HepG2 (cell line): ENCODE data around the gene GCM1. TPM values are rescaled to one million over a fixed set of nuclear protein-coding genes. Genes with fewer than 3 reads are reported as not detected.

Source experiments
- AGO2 ChIP-seq: fragments of 200-400 bp; formaldehyde crosslinking; optimal IDR thresholded peaks from 2 replicates; pipeline ENCODE3; 2017; ENCODE audit warnings: mild to moderate bottlenecking, low read depth, low read length, moderate library complexity
- CREM ChIP-seq, 2 experiments: sonication (generic) in 1 of 2; formaldehyde crosslinking in 1 of 2; IDR thresholded peaks; 2 replicates each; pipeline versions ENCODE4 v1.4.0 to v1.6.1; 2016 to 2020; ENCODE audit warnings: antibody characterized with exemption in 1 of 2, mild to moderate bottlenecking in 1 of 2, missing genetic modification reagents in 1 of 2
- ERF ChIP-seq: IDR thresholded peaks from 2 replicates; pipeline ENCODE4 v1.6.1; 2018; ENCODE audit warnings: missing biosample characterization, missing genetic modification reagents
- GATA4 ChIP-seq: sonication (generic); IDR thresholded peaks from 2 replicates; pipeline ENCODE4 v1.6.1; 2016; ENCODE audit warnings: antibody characterized with exemption, low read depth, borderline replicate concordance
- HOXD1 ChIP-seq: sonication (generic); formaldehyde crosslinking; IDR thresholded peaks from 2 replicates; pipeline ENCODE4 v1.5.0; 2020; ENCODE audit warnings: missing genetic modification reagents
- KDM6A ChIP-seq: IDR thresholded peaks from 2 replicates; pipeline ENCODE4 v1.6.1; 2016; ENCODE audit warnings: low read depth
- MTF2 ChIP-seq: sonication (generic); formaldehyde crosslinking; IDR thresholded peaks from 2 replicates; pipeline ENCODE4 v1.5.0; 2020; ENCODE audit warnings: missing genetic modification reagents, borderline replicate concordance
- PAF1 ChIP-seq: IDR thresholded peaks from 2 replicates; pipeline ENCODE4 v1.6.1; 2016; ENCODE audit warnings: missing genetic modification reagents, missing compliant biosample characterization
- POLR2A ChIP-seq, 2 experiments: IDR thresholded peaks; 2 replicates each; pipeline ENCODE4 v1.6.1; 2011; ENCODE audit warnings: low read depth in 2 of 2, low read length in 2 of 2, mild to moderate bottlenecking in 1 of 2, moderate library complexity in 1 of 2; ENCODE audit not compliant: insufficient read depth in 1 of 2
- PRMT3 ChIP-seq: sonication (generic); formaldehyde crosslinking; IDR thresholded peaks from 2 replicates; pipeline ENCODE4 v1.8.1; 2022; ENCODE audit warnings: low read depth, mild to moderate bottlenecking, moderate library complexity, missing genetic modification reagents, borderline replicate concordance
- RFX1 ChIP-seq: fragments of 450-650 bp; IDR thresholded peaks from 2 replicates; pipeline ENCODE4 v1.6.1; 2017
- SIX4 ChIP-seq: sonication (generic); formaldehyde crosslinking; IDR thresholded peaks from 2 replicates; pipeline ENCODE4 v1.4.0; 2020; ENCODE audit warnings: missing genetic modification reagents
- STAG1 ChIP-seq: sonication (generic); formaldehyde crosslinking; IDR thresholded peaks from 2 replicates; pipeline ENCODE4 v1.4.0; 2020; ENCODE audit warnings: missing genetic modification reagents
- ZNF234 ChIP-seq: sonication (generic); formaldehyde crosslinking; conservative IDR thresholded peaks from 2 replicates; pipeline ENCODE4 v1.5.1; 2020; ENCODE audit warnings: mild to moderate bottlenecking, missing genetic modification reagents
- ZNF251 ChIP-seq: sonication (generic); formaldehyde crosslinking; IDR thresholded peaks from 2 replicates; pipeline ENCODE4 v1.9.0; 2021; ENCODE audit warnings: mild to moderate bottlenecking, missing genetic modification reagents
- ZNF792 ChIP-seq: IDR thresholded peaks from 2 replicates; pipeline ENCODE4 v1.6.1; 2016
- polyA plus RNA-seq, 8 experiments: library from polyadenylated mRNA; depleted of rRNA in 3 of 8; stranded (reverse) in 7 of 8; unstranded in 1 of 8; fragments of >200 nt; fragmentation: Illumina TruSeq in 4 of 8; extraction: Trizol in 4 of 8; gene quantifications; 2 replicates each; pipeline versions ENCODE4 v1.2.1 to v1.2.3, GENCODE V29; 2011 to 2016; ENCODE audit warnings: low read depth in 4 of 8, missing spikeins in 1 of 8, mixed read lengths in 1 of 8; ENCODE audit not compliant: insufficient read depth in 1 of 8
- total RNA-seq, 5 experiments: library from RNA; depleted of rRNA; stranded (reverse); fragments of >200 nt; fragmentation: Illumina TruSeq; extraction: Trizol; gene quantifications; 2 replicates each; pipeline ENCODE4 v1.2.3, GENCODE V29; 2016; ENCODE audit warnings: low read depth in 1 of 5
- TF ChIP-seq, protein P1 (sequence below): sonication (generic); formaldehyde crosslinking; conservative IDR thresholded peaks from 2 replicates; pipeline ENCODE4 v1.4.0; 2020; ENCODE audit warnings: missing genetic modification reagents
- TF ChIP-seq, protein P2 (sequence below): sonication (generic); formaldehyde crosslinking; IDR thresholded peaks from 2 replicates; pipeline ENCODE4 v1.5.0; 2020; ENCODE audit warnings: missing genetic modification reagents
- TF ChIP-seq, protein P3 (sequence below), 2 experiments: sonication (generic) in 1 of 2; formaldehyde crosslinking in 1 of 2; IDR thresholded peaks; 2 replicates each; pipeline versions ENCODE4 v1.6.1 to v1.9.0; 2014 to 2022; ENCODE audit warnings: antibody characterized with exemption in 1 of 2, borderline replicate concordance in 1 of 2, inconsistent platforms in 1 of 2, low read depth in 1 of 2, missing genetic modification reagents in 1 of 2
- TF ChIP-seq, protein P4 (sequence below): sonication (generic); formaldehyde crosslinking; IDR thresholded peaks from 2 replicates; pipeline ENCODE4 v1.4.0; 2020; ENCODE audit warnings: missing genetic modification reagents, borderline replicate concordance

Gene GCM1
- total and polyA plus RNA-seq, 2 of the 13 experiments (the other 11 are each of a cell fraction or from before 2014, with no cell fraction given), result 0.04 to 0.13 TPM

DNA sequence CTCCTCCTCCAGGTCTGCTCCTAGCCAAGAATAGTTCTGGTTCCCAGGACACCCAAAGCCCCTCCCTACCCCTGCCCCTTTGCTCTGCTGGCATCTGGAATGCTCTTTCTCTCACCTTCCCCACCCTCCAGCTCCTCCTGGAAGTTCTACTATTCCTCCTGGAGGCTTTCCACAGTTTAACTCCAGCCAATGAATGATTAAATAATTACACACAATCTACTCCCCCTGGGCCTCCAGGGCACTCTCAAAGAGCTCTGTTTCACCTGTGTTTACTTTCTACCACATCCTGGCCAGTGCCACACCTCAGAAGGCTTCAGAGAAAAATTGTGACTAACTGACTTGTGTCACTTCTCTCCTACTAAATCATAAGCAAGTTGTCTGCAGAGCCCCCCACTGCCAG is 36.2 kb downstream of the GCM1 start (continued):
- TF ChIP-seq ZNF251 (no peak), CREM (IDR thresholded peaks at IDR 0.05) (peak; percentile 43; the same call in 1 of the 2 replicates), CREM (CRISPR knock-in tag; IDR thresholded peaks at IDR 0.05) (no peak), AGO2 (no peak), POLR2A (IDR thresholded peaks at IDR 0.05; ENCODE audit: insufficient read depth in 1 of 2, low read depth in 2 of 2, low read length in 2 of 2) (no peak), ZNF792 (CRISPR knock-in tag) (0 out of 2 replicates have a peak, but pooled peaks have one; percentile 41), GATA4 (peak; percentile 27; the same call in 1 of the 2 replicates), MTF2 (no peak), ERF (CRISPR knock-in tag) (0 out of 2 replicates have a peak, but pooled peaks have one; percentile 17), ZNF234 (CRISPR knock-in tag) (no peak), PRMT3 (CRISPR knock-in tag) (no peak), STAG1 (CRISPR knock-in tag) (no peak), PAF1 (CRISPR knock-in tag) (no peak), RFX1 (no peak), KDM6A (0 out of 2 replicates have a peak, but pooled peaks have one; percentile 36), SIX4 (CRISPR knock-in tag) (0 out of 2 replicates have a peak, but pooled peaks have one; percentile 33), HOXD1 (CRISPR knock-in tag) (no peak)
- TF ChIP-seq, protein P1, sequence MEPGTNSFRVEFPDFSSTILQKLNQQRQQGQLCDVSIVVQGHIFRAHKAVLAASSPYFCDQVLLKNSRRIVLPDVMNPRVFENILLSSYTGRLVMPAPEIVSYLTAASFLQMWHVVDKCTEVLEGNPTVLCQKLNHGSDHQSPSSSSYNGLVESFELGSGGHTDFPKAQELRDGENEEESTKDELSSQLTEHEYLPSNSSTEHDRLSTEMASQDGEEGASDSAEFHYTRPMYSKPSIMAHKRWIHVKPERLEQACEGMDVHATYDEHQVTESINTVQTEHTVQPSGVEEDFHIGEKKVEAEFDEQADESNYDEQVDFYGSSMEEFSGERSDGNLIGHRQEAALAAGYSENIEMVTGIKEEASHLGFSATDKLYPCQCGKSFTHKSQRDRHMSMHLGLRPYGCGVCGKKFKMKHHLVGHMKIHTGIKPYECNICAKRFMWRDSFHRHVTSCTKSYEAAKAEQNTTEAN (CRISPR knock-in tag), result peak; percentile 77; the same call in 1 of the 2 replicates
- TF ChIP-seq, protein P2, sequence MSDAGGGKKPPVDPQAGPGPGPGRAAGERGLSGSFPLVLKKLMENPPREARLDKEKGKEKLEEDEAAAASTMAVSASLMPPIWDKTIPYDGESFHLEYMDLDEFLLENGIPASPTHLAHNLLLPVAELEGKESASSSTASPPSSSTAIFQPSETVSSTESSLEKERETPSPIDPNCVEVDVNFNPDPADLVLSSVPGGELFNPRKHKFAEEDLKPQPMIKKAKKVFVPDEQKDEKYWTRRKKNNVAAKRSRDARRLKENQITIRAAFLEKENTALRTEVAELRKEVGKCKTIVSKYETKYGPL (CRISPR knock-in tag), result no peak
- TF ChIP-seq, protein P3, sequence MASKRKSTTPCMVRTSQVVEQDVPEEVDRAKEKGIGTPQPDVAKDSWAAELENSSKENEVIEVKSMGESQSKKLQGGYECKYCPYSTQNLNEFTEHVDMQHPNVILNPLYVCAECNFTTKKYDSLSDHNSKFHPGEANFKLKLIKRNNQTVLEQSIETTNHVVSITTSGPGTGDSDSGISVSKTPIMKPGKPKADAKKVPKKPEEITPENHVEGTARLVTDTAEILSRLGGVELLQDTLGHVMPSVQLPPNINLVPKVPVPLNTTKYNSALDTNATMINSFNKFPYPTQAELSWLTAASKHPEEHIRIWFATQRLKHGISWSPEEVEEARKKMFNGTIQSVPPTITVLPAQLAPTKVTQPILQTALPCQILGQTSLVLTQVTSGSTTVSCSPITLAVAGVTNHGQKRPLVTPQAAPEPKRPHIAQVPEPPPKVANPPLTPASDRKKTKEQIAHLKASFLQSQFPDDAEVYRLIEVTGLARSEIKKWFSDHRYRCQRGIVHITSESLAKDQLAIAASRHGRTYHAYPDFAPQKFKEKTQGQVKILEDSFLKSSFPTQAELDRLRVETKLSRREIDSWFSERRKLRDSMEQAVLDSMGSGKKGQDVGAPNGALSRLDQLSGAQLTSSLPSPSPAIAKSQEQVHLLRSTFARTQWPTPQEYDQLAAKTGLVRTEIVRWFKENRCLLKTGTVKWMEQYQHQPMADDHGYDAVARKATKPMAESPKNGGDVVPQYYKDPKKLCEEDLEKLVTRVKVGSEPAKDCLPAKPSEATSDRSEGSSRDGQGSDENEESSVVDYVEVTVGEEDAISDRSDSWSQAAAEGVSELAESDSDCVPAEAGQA (IDR thresholded peaks at IDR 0.05; ENCODE audit: low read depth), result no peak
- TF ChIP-seq, protein P3 (CRISPR knock-in tag; IDR thresholded peaks at IDR 0.05; ENCODE audit: borderline replicate concordance), result no peak
- TF ChIP-seq, protein P4, sequence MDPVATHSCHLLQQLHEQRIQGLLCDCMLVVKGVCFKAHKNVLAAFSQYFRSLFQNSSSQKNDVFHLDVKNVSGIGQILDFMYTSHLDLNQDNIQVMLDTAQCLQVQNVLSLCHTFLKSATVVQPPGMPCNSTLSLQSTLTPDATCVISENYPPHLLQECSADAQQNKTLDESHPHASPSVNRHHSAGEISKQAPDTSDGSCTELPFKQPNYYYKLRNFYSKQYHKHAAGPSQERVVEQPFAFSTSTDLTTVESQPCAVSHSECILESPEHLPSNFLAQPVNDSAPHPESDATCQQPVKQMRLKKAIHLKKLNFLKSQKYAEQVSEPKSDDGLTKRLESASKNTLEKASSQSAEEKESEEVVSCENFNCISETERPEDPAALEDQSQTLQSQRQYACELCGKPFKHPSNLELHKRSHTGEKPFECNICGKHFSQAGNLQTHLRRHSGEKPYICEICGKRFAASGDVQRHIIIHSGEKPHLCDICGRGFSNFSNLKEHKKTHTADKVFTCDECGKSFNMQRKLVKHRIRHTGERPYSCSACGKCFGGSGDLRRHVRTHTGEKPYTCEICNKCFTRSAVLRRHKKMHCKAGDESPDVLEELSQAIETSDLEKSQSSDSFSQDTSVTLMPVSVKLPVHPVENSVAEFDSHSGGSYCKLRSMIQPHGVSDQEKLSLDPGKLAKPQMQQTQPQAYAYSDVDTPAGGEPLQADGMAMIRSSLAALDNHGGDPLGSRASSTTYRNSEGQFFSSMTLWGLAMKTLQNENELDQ (CRISPR knock-in tag), result no peak
